GM18511 (cell line): ENCODE data around the gene HIPK4.
"Not testable (repeated sequence)": the region's sequence is repeated elsewhere in the genome, so short reads cannot be mapped to it uniquely, and the experiment has no call there.

ENCODE experiments used
- ATAC-seq: cut with Tn5 transposase; IDR thresholded peaks from one replicate; pipeline ENCODE4 v1.9.1; 2021; ENCODE audit warnings: mild to moderate bottlenecking, moderate library complexity; ENCODE audit not compliant: unreplicated experiment

The HIPK4 gene

GRCh38 chr19:40394816-40395210 is 4.8 kb upstream of the HIPK4 start:
- ATAC-seq = no peak

GRCh38 chr19:40393894-40394815 is 4.2 kb upstream of the HIPK4 start:
- ATAC-seq = no peak

GRCh38 chr19:40392894-40393517 is 3.0 kb upstream of the HIPK4 start:
- ATAC-seq = no peak

- ATAC-seq = no peak
Measured at GRCh38 chr19:40392123-40392522, 2.1 kb upstream of the HIPK4 start.

- ATAC-seq = no peak
Measured at GRCh38 chr19:40389404-40390083, 437 bp downstream of the HIPK4 start.

GRCh38 chr19:40388481-40388880 is 1.5 kb downstream of the HIPK4 start:
- no peak for ATAC-seq

GRCh38 chr19:40387155-40387554 is 2.8 kb downstream of the HIPK4 start:
- ATAC-seq = no peak

GRCh38 chr19:40383668-40384248 is 6.2 kb downstream of the HIPK4 start:
- no peak for ATAC-seq

- no peak for ATAC-seq
Measured at GRCh38 chr19:40381321-40381720, 8.7 kb downstream of the HIPK4 start.

- no peak for ATAC-seq
Measured at GRCh38 chr19:40380199-40381037, 9.6 kb downstream of the HIPK4 start.

GRCh38 chr19:40379446-40380198 is 10.4 kb downstream of the HIPK4 start:
- ATAC-seq = no peak

GRCh38 chr19:40378509-40378908 is 11.5 kb downstream of the HIPK4 start:
- no peak for ATAC-seq

GRCh38 chr19:40377876-40378385 is 12.1 kb downstream of the HIPK4 start:
- no peak for ATAC-seq

GRCh38 chr19:40376286-40376862 is 13.6 kb downstream of the HIPK4 start:
- ATAC-seq = no peak

GRCh38 chr19:40374084-40374483 is 15.9 kb downstream of the HIPK4 start:
- no peak for ATAC-seq

- ATAC-seq = no peak
Measured at GRCh38 chr19:40371802-40372122, 18.2 kb downstream of the HIPK4 start.

- ATAC-seq = no peak
Measured at GRCh38 chr19:40370997-40371801, 18.8 kb downstream of the HIPK4 start.

- ATAC-seq = not testable (repeated sequence)
Measured at GRCh38 chr19:40370253-40370652, 19.7 kb downstream of the HIPK4 start.
